SK-N-SH (cell line): ENCODE results near the gene CEP112.

Experiments
- EP300 ChIP-seq, 2 experiments: IDR thresholded peaks; 2 replicates each; pipeline versions ENCODE4 v1.4.0 to v1.6.1; 2012; ENCODE audit warnings: borderline replicate concordance in 1 of 2, low read depth in 1 of 2, low read length in 1 of 2
- EZH2phosphoT487 ChIP-seq: fragments of 200-600 bp; sonication (generic); IDR thresholded peaks from 2 replicates; pipeline ENCODE4 v1.6.1; 2017; ENCODE audit warnings: low read depth, mixed run types, mild to moderate bottlenecking, antibody characterized with exemption, moderate library complexity, borderline replicate concordance
- MEF2A ChIP-seq: IDR thresholded peaks from 2 replicates; pipeline ENCODE4 v1.4.0; 2012; ENCODE audit warnings: low read depth, borderline replicate concordance
- TF ChIP-seq, protein P1 (sequence below): fragments of 200-600 bp; sonication (generic); IDR thresholded peaks from 2 replicates; pipeline ENCODE4 v1.6.1; 2017; ENCODE audit warnings: antibody characterized with exemption, mild to moderate bottlenecking, moderate library complexity
- TF ChIP-seq, protein P2 (sequence below): IDR thresholded peaks from 2 replicates; pipeline ENCODE4 v1.4.0; 2012; ENCODE audit warnings: low read depth

DNA sequence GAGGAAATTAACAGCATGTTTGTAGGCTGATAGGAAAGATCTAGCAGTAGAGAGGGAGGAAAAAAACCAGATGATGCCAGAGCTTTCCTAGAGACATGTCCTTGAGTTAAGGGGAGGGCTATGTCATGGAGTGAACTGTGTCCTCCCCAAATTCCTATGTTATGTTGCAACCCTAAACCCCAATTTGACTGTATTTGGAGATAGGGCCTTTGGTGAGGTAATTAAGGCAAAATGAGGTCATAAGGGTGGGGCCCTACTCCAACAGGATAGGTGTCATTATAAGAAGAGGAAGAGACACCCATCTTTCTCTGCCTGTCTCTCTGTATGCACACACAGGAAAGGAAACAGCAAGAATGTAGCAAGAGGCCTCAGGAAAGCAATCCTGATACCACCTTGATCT lies 435.2 kb downstream of the CEP112 start:
- TF ChIP-seq EZH2phosphoT487 (no peak), EP300 (IDR thresholded peaks at IDR 0.05; ENCODE audit: borderline replicate concordance in 1 of 2, low read depth in 1 of 2, low read length in 1 of 2) (no peak), MEF2A (no peak)
- TF ChIP-seq, protein P1, sequence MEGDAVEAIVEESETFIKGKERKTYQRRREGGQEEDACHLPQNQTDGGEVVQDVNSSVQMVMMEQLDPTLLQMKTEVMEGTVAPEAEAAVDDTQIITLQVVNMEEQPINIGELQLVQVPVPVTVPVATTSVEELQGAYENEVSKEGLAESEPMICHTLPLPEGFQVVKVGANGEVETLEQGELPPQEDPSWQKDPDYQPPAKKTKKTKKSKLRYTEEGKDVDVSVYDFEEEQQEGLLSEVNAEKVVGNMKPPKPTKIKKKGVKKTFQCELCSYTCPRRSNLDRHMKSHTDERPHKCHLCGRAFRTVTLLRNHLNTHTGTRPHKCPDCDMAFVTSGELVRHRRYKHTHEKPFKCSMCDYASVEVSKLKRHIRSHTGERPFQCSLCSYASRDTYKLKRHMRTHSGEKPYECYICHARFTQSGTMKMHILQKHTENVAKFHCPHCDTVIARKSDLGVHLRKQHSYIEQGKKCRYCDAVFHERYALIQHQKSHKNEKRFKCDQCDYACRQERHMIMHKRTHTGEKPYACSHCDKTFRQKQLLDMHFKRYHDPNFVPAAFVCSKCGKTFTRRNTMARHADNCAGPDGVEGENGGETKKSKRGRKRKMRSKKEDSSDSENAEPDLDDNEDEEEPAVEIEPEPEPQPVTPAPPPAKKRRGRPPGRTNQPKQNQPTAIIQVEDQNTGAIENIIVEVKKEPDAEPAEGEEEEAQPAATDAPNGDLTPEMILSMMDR = no peak
- TF ChIP-seq, protein P2, sequence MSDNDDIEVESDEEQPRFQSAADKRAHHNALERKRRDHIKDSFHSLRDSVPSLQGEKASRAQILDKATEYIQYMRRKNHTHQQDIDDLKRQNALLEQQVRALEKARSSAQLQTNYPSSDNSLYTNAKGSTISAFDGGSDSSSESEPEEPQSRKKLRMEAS = no peak
